Adrenal gland (tissue), 12 donors: Measurements from ENCODE around the gene MAP4K1. TPM values are rescaled to one million over a fixed set of nuclear protein-coding genes. Genes with fewer than 3 reads are reported as not detected.
"Not testable (repeated sequence)": the region's sequence is repeated elsewhere in the genome, so short reads cannot be mapped to it uniquely, and the experiment has no call there.

Experiments used
- DNase-seq, 7 donors: peaks; one replicate each; pipeline ENCODE4 v3.0.0-alpha.2; 2019 to 2020
- H3K27ac ChIP-seq, 5 donors: fragments of 200-600 bp; sonication (generic) in 4 of 5; 1 replicate in 3 of 5; 2 replicates in 2 of 5; pipeline versions ENCODE4 v1.5.1 to v1.8.0; 2016 to 2020; ENCODE audit warnings: mild to moderate bottlenecking in 1 of 5
- H3K27me3 ChIP-seq: fragments of 200-600 bp; 2 replicates; pipeline ENCODE4 v1.8.0; 2021
- H3K36me3 ChIP-seq, 2 donors: fragments of 200-600 bp; replicated peaks in 1 of 2; 1 replicate in 1 of 2; 2 replicates in 1 of 2; pipeline versions ENCODE4 v1.5.1 to v1.8.0; 2018 to 2022
- H3K4me1 ChIP-seq, 2 donors: fragments of 200-600 bp; replicated peaks in 1 of 2; 1 replicate in 1 of 2; 2 replicates in 1 of 2; pipeline versions ENCODE4 v1.5.1 to v1.8.0; 2018 to 2021
- H3K4me3 ChIP-seq, 4 donors: fragments of 200-600 bp; sonication (generic) in 3 of 4; one replicate each; pipeline ENCODE4 v1.5.1; 2016 to 2018
- H3K9me3 ChIP-seq, 3 donors: fragments of 200-600 bp; sonication (generic) in 1 of 3; replicated peaks in 1 of 3; 1 replicate in 2 of 3; 2 replicates in 1 of 3; pipeline versions ENCODE4 v1.5.1 to v1.8.0; 2016 to 2021
- POLR2A ChIP-seq, 2 donors: fragments of 450-650 bp; IDR thresholded peaks; one replicate each; pipeline ENCODE4 v1.6.1; 2017; ENCODE audit warnings: antibody characterized with exemption in 2 of 2, mild to moderate bottlenecking in 2 of 2, moderate library complexity in 1 of 2
- WGBS, 4 donors: extraction: QIAGEN DNeasy Blood & Tissue Kit in 2 of 4; methylation state at CpG; one replicate each; pipeline versions ENCODE4 v1.1.5 to v1.1.7; 2013 to 2017; 5-methylcytosine and 5-hydroxymethylcytosine counted together
- intact Hi-C, 2 donors: fragments of 100-400 bp; cut with DNase I; formaldehyde crosslinking; loops; one replicate each; pipeline versions ENCODE4 v1.14.1 to v1.15.0; 2022 to 2023
- polyA plus RNA-seq, 3 donors: library from polyadenylated mRNA; stranded (reverse); fragments of 200-250 nt in 2 of 3; fragments of 350-450 nt in 1 of 3; fragmentation: Illumina TruSeq in 1 of 3; extraction: RNeasy Lipid Tissue Mini Kit (QIAGEN cat#74804) in 1 of 3; gene quantifications; one replicate each; pipeline ENCODE4 v1.2.3, GENCODE V29; 2013 to 2014
- total RNA-seq, 9 donors: library from RNA; depleted of rRNA in 4 of 9; stranded (reverse); fragments of >200 nt in 4 of 9; fragments of 120-200 nt in 1 of 9; fragmentation: NEBNext Ultra II Directional in 1 of 9; extraction: Animal tissue kit (Norgen Biotek cat#: 25700) in 1 of 9; gene quantifications; one replicate each; pipeline versions ENCODE4 v1.1.0 to v1.2.4, GENCODE V29; 2013 to 2023
- TF ChIP-seq, protein P1 (sequence below), 6 experiments: fragments of 450-650 bp in 4 of 6; fragments of 200-600 bp in 2 of 6; sonication (generic) in 1 of 6; IDR thresholded peaks; 1 replicate in 5 of 6; 2 replicates in 1 of 6; pipeline versions ENCODE4 v1.5.1 to v1.8.0; 2016 to 2021; ENCODE audit warnings: antibody characterized with exemption in 6 of 6, mild to moderate bottlenecking in 2 of 6, moderate library complexity in 1 of 6
- donor health status: healthy with polysubstance abuse.
- donor health status: Bipolar disorder and iron deficiency.
- donor health status: DM: yes; HTN: yes; CAD: no.
- donor health status: DM: no; HTN: no; CAD: no.
- donor health status: DM: no; HTN: no; CAD: no.
- donor health status: DM: yes; HTN: yes; CAD: no.

MAP4K1 gene
- total and polyA plus RNA-seq, 12 donors: 1.1 to 12.5 (median 4.1) TPM

DNA sequence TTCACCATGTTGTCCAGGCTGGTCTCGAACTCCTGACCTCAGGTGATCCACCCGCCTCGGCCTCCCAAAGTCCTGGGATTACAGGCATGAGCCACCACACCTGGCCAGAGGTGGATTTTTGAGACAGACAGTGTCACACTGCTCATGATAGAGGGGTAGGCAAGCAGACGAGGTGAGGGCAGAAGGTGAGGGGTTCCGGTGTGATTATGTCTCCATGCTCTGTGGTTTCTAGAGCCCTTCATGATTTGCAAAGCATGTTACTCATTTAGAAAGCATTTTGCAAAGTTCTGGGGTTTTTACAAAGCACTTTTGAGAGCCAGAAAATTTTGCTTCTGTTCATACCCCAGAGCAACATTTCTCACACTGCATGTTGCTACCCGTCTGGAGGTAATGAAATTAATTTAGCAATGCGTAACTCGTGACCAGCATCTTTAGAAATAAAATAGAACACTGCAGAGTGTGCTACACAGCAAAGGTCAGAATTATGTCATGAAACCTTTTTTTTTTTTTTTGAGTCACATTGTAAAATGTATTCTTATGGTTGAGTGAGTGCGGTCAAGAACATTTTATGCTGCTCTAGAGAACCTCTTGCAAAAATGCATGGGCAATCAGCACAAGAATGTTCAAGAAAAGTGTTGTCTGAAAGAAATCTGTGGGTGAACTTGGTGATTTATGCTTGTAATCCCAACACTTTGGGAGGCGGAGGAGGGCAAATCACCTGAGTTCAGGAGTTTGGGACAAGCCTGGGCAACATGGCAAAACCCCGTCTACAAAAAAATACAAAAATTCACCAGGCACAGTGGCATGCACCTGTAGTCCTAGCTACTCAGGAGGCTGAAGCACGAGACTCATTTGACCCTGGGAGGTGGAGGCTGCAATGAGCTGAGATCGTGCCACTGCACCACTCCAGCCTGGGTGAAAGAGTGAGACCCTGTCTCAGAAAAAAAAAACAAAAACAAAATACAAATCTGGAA is 58.0 kb downstream of the MAP4K1 start:
- no peak for TF ChIP-seq POLR2A (IDR thresholded peaks at IDR 0.05)
- TF ChIP-seq, protein P1, sequence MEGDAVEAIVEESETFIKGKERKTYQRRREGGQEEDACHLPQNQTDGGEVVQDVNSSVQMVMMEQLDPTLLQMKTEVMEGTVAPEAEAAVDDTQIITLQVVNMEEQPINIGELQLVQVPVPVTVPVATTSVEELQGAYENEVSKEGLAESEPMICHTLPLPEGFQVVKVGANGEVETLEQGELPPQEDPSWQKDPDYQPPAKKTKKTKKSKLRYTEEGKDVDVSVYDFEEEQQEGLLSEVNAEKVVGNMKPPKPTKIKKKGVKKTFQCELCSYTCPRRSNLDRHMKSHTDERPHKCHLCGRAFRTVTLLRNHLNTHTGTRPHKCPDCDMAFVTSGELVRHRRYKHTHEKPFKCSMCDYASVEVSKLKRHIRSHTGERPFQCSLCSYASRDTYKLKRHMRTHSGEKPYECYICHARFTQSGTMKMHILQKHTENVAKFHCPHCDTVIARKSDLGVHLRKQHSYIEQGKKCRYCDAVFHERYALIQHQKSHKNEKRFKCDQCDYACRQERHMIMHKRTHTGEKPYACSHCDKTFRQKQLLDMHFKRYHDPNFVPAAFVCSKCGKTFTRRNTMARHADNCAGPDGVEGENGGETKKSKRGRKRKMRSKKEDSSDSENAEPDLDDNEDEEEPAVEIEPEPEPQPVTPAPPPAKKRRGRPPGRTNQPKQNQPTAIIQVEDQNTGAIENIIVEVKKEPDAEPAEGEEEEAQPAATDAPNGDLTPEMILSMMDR (IDR thresholded peaks at IDR 0.05): no peak
- DNase-seq: no peak
- intact Hi-C loops: no loop called here
- 66 to 78% (median 70%) methylated on average over 8 to 13 of the region's 13 CpGs for WGBS, 4 donors
- Histone ChIP-seq H3K27ac (peak overlapping the region in 1 of 5 donors; percentile 5), H3K9me3 (no peaks in the 10 kb centered on the region), H3K27me3 (peaks cover 3% of the 10 kb centered on the region), H3K4me3 (no peak overlapping the region), H3K36me3 (no peaks in the 10 kb centered on the region), H3K4me1 (no peaks in the 10 kb centered on the region)

- H3K27me3 ChIP-seq, H3K4me1 ChIP-seq, H3K9me3 ChIP-seq, H3K4me3 ChIP-seq, intact Hi-C loops, DNase-seq, H3K27ac ChIP-seq, H3K36me3 ChIP-seq: not testable (repeated sequence)
- WGBS, 4 donors: 78 to 92% (median 88%) methylated on average over 6 to 7 of the region's 7 CpGs
These were observed 58.8 kb downstream of the MAP4K1 start for GRCh38 chr19:38558933-38559332.

GRCh38 chr19:38557205-38557799 is 60.5 kb downstream of the MAP4K1 start:
- no peak overlapping the region for H3K27ac ChIP-seq
- no peak for DNase-seq
- no peak for TF ChIP-seq POLR2A (IDR thresholded peaks at IDR 0.05)
- TF ChIP-seq, protein P1 (IDR thresholded peaks at IDR 0.05): no peak
- no peak overlapping the region for H3K4me3 ChIP-seq
- H3K4me1 ChIP-seq: no peaks in the 10 kb centered on the region
- intact Hi-C loops: no loop called here
- WGBS, 4 donors: 66 to 80% (median 73%) methylated on average over 12 of the region's 12 CpGs
- H3K9me3 ChIP-seq: no peaks in the 10 kb centered on the region
- no peaks in the 10 kb centered on the region for H3K27me3 ChIP-seq
- H3K36me3 ChIP-seq: no peaks in the 10 kb centered on the region

- no peak for TF ChIP-seq POLR2A (IDR thresholded peaks at IDR 0.05)
- TF ChIP-seq, protein P1 (IDR thresholded peaks at IDR 0.05): no peak
- Histone ChIP-seq H3K9me3 (no peaks in the 10 kb centered on the region), H3K27me3 (no peaks in the 10 kb centered on the region), H3K4me3 (no peak overlapping the region), H3K4me1 (no peaks in the 10 kb centered on the region), H3K36me3 (no peaks in the 10 kb centered on the region), H3K27ac (no peak overlapping the region)
- WGBS, 4 donors: 66 to 70% (median 69%) methylated on average over 7 of the region's 7 CpGs
- no peak for DNase-seq
- intact Hi-C loops: no loop called here
These were observed 61.1 kb downstream of the MAP4K1 start for GRCh38 chr19:38556521-38557174.
